Endothelial cell of umbilical vein (primary cell): ENCODE measurements around the gene BACH2. TPM values are rescaled to one million over a fixed set of nuclear protein-coding genes. Genes with fewer than 3 reads are reported as not detected.

Source experiments
- BruUV-seq: library from RNA; stranded (reverse); fragments of 400-500 nt; replicated peaks from 2 replicates; lab custom pipeline; 2021; lab: Mats Ljungman, UMichigan
- CTCF ChIA-PET: fragments of 300-600, 350-600 bp; sonication (Branson Sonifier 250); formaldehyde crosslinking; loops from one replicate; lab custom pipeline; 2021; ENCODE audit warnings: antibody characterized with exemption, inconsistent platforms; lab: Charles Lee
- POLR2A ChIA-PET: fragments of 300-600, 350-600 bp; sonication (Branson Sonifier 250); formaldehyde crosslinking; loops from one replicate; lab custom pipeline; 2021; ENCODE audit warnings: antibody characterized with exemption, inconsistent platforms; lab: Charles Lee
- DNase-seq: peaks from one replicate; pipeline ENCODE4 v3.0.0-alpha.2; 2011; ENCODE audit warnings: low read depth, low spot score
- FAIRE-seq: peaks from 2 replicates; lab custom pipeline; 2011; peaks lifted over from hg19 to GRCh38; lab: Jason Lieb, UNC
- H2AFZ ChIP-seq: 2 replicates; pipeline ENCODE4 v1.6.0; 2012; ENCODE audit warnings: low read depth, low read length, control low read depth, inconsistent platforms
- H3K27ac ChIP-seq: 2 replicates; pipeline ENCODE4 v1.5.1; 2011; ENCODE audit warnings: low read depth, mild to moderate bottlenecking, control low read depth, low read length, moderate library complexity; ENCODE audit not compliant: insufficient read depth
- H3K27me3 ChIP-seq, 2 experiments: 2 replicates each; pipeline versions ENCODE4 v1.6.0 to v1.6.1; 2011; ENCODE audit warnings: low read length in 2 of 2, mixed read lengths in 1 of 2; ENCODE audit not compliant: control insufficient read depth in 2 of 2, insufficient read depth in 2 of 2
- H3K36me3 ChIP-seq, 2 experiments: 2 replicates in 1 of 2; 3 replicates in 1 of 2; pipeline ENCODE4 v1.5.1; 2011; ENCODE audit warnings: low read length in 2 of 2, mild to moderate bottlenecking in 1 of 2, moderate library complexity in 1 of 2; ENCODE audit not compliant: control insufficient read depth in 2 of 2, insufficient read depth in 2 of 2; ENCODE audit errors: extremely low read depth in 1 of 2
- H3K4me1 ChIP-seq: 3 replicates; pipeline ENCODE4 v1.5.1; 2011; ENCODE audit warnings: mild to moderate bottlenecking, low read length; ENCODE audit not compliant: control insufficient read depth, insufficient read depth; ENCODE audit errors: extremely low read depth
- H3K4me2 ChIP-seq: 2 replicates; pipeline ENCODE4 v1.6.1; 2011; ENCODE audit warnings: low read length, control low read depth, mixed read lengths; ENCODE audit not compliant: insufficient read depth
- H3K4me3 ChIP-seq, 3 experiments: fragments of 200-600 bp in 1 of 3; sonication (generic), shearing (Covaris generic) in 1 of 3; replicated peaks in 1 of 3; 2 replicates each; pipeline ENCODE4 v1.5.1; 2011 to 2016; ENCODE audit warnings: control low read depth in 3 of 3, low read length in 3 of 3, mild to moderate bottlenecking in 2 of 3, inconsistent platforms in 1 of 3, low read depth in 1 of 3, moderate library complexity in 1 of 3; ENCODE audit not compliant: insufficient read depth in 1 of 3
- H3K79me2 ChIP-seq: 2 replicates; pipeline ENCODE4 v1.6.0; 2012; ENCODE audit warnings: low read length, inconsistent platforms; ENCODE audit not compliant: control insufficient read depth, insufficient read depth
- H3K9ac ChIP-seq: replicated peaks from 2 replicates; pipeline ENCODE3; 2011; ENCODE audit warnings: low read length, control low read depth; ENCODE audit not compliant: insufficient read depth; ENCODE audit errors: extremely low read depth
- H3K9me1 ChIP-seq: replicated peaks from 3 replicates; pipeline ENCODE4 v1.6.0; 2011; ENCODE audit warnings: mild to moderate bottlenecking, low read length; ENCODE audit not compliant: control insufficient read depth, insufficient read depth; ENCODE audit errors: extremely low read depth
- H3K9me3 ChIP-seq: replicated peaks from 2 replicates; pipeline ENCODE4 v1.5.1; 2012; ENCODE audit warnings: low read length, inconsistent platforms; ENCODE audit not compliant: control insufficient read depth, insufficient read depth
- H4K20me1 ChIP-seq: replicated peaks from 2 replicates; pipeline ENCODE3; 2011; ENCODE audit warnings: mild to moderate bottlenecking, low read length; ENCODE audit not compliant: control insufficient read depth, insufficient read depth; ENCODE audit errors: extremely low read depth
- EZH2 ChIP-seq: IDR thresholded peaks from 2 replicates; pipeline ENCODE4 v1.6.1; 2012; ENCODE audit warnings: borderline replicate concordance, low read depth, mild to moderate bottlenecking, moderate library complexity, low read length, inconsistent platforms; ENCODE audit not compliant: severe bottlenecking
- FOS ChIP-seq: IDR thresholded peaks from 2 replicates; pipeline ENCODE4 v1.6.1; 2011; ENCODE audit warnings: mild to moderate bottlenecking, low read length, moderate library complexity, borderline replicate concordance; ENCODE audit not compliant: insufficient read depth
- GATA2 ChIP-seq: IDR thresholded peaks from 2 replicates; pipeline ENCODE4 v1.7.0; 2011; ENCODE audit warnings: low read depth, mild to moderate bottlenecking, moderate library complexity, mixed read lengths, low read length; ENCODE audit not compliant: insufficient read length, insufficient read depth
- JUN ChIP-seq: IDR thresholded peaks from 2 replicates; pipeline ENCODE4 v1.6.1; 2011; ENCODE audit warnings: borderline replicate concordance, low read depth; ENCODE audit not compliant: insufficient read length, insufficient read depth
- MAX ChIP-seq: IDR thresholded peaks from 2 replicates; pipeline ENCODE4 v1.6.1; 2011; ENCODE audit not compliant: insufficient read depth, insufficient read length
- MYC ChIP-seq: IDR thresholded peaks from one replicate; pipeline ENCODE4 v1.6.1; 2011; ENCODE audit warnings: mild to moderate bottlenecking, low read depth, low read length
- POLR2A ChIP-seq: IDR thresholded peaks from 2 replicates; pipeline ENCODE4 v1.6.1; 2012; ENCODE audit warnings: low read depth, mild to moderate bottlenecking, control low read depth, low read length
- POLR2AphosphoS5 ChIP-seq: IDR thresholded peaks from 2 replicates; pipeline ENCODE4 v1.6.1; 2012; ENCODE audit warnings: low read depth, mild to moderate bottlenecking, control low read depth, low read length, moderate library complexity; ENCODE audit not compliant: insufficient read depth
- dilution Hi-C: fragments of 300-500 bp; cut with MboI; formaldehyde crosslinking; loops from one replicate; pipeline ENCODE4 v1.15.0; 2019; ENCODE audit warnings: low sequenced_read_pairs; ENCODE audit not compliant: extremely low pct_ligation_motif_present
- intact Hi-C: fragments of 100-400 bp; cut with micrococcal nuclease; formaldehyde crosslinking; loops from one replicate; pipeline ENCODE4 v1.10.0; 2022
- polyA plus RNA-seq, 4 experiments: library from polyadenylated mRNA; depleted of rRNA in 3 of 4; stranded (reverse) in 3 of 4; unstranded in 1 of 4; fragments of >200 nt; gene quantifications; 2 replicates each; pipeline versions ENCODE4 v1.2.1 to v1.2.3, GENCODE V29; 2011 to 2012; ENCODE audit warnings: missing spikeins in 1 of 4
- total RNA-seq: library from RNA; stranded (reverse); gene quantifications from 2 replicates; pipeline ENCODE4 v1.2.3, GENCODE V29; 2021
- TF ChIP-seq, protein P1 (sequence below), 2 donors: IDR thresholded peaks; 1 replicate in 1 of 2; 2 replicates in 1 of 2; pipeline ENCODE4 v1.5.1; 2011; ENCODE audit warnings: low read length in 2 of 2, mild to moderate bottlenecking in 2 of 2, moderate library complexity in 2 of 2, control low read depth in 1 of 2, inconsistent platforms in 1 of 2, low read depth in 1 of 2; ENCODE audit not compliant: insufficient read depth in 1 of 2; ENCODE audit errors: extremely low read depth in 1 of 2

BACH2 gene
- total and polyA plus RNA-seq, 2 donors (not counting 3 experiments of a cell fraction or from before 2014, with no cell fraction given) = 1.7 to 5.6 TPM

GRCh38 chr6:90062667-90063066 is 234.0 kb downstream of the BACH2 start:
- no peak for TF ChIP-seq POLR2AphosphoS5
- TF ChIP-seq FOS = no peak
- TF ChIP-seq MAX = no peak
- TF ChIP-seq, protein P1, sequence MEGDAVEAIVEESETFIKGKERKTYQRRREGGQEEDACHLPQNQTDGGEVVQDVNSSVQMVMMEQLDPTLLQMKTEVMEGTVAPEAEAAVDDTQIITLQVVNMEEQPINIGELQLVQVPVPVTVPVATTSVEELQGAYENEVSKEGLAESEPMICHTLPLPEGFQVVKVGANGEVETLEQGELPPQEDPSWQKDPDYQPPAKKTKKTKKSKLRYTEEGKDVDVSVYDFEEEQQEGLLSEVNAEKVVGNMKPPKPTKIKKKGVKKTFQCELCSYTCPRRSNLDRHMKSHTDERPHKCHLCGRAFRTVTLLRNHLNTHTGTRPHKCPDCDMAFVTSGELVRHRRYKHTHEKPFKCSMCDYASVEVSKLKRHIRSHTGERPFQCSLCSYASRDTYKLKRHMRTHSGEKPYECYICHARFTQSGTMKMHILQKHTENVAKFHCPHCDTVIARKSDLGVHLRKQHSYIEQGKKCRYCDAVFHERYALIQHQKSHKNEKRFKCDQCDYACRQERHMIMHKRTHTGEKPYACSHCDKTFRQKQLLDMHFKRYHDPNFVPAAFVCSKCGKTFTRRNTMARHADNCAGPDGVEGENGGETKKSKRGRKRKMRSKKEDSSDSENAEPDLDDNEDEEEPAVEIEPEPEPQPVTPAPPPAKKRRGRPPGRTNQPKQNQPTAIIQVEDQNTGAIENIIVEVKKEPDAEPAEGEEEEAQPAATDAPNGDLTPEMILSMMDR (IDR thresholded peaks at IDR 0.05; ENCODE audit: extremely low read depth in 1 of 2, insufficient read depth in 1 of 2, low read depth in 1 of 2, low read length in 2 of 2) = no peak
- TF ChIP-seq JUN = no peak
- TF ChIP-seq GATA2 = no peak
- TF ChIP-seq EZH2 = no peak
- TF ChIP-seq POLR2A = no peak
- no peak for TF ChIP-seq MYC
- no peak overlapping the region for H3K4me3 ChIP-seq
- H3K9me1 ChIP-seq = no peaks in the 10 kb centered on the region
- H3K4me1 ChIP-seq = no peaks in the 10 kb centered on the region
- H2AFZ ChIP-seq = no peak overlapping the region
- dilution Hi-C loops (no loop called here), intact Hi-C loops (no loop called here)
- CTCF ChIA-PET = no interaction called here
- H3K9ac ChIP-seq = no peak overlapping the region
- H4K20me1 ChIP-seq = no peaks in the 10 kb centered on the region
- BruUV-seq = no TSS peak
- no peak for FAIRE-seq
- H3K9me3 ChIP-seq = no peaks in the 10 kb centered on the region
- POLR2A ChIA-PET = no interaction called here
- no peak overlapping the region for H3K4me2 ChIP-seq
- H3K27ac ChIP-seq = no peak overlapping the region
- H3K36me3 ChIP-seq = no peaks in the 10 kb centered on the region
- H3K27me3 ChIP-seq = peaks cover 2 to 6% of the 10 kb centered on the region in 2 experiments
- no peak for DNase-seq
- H3K79me2 ChIP-seq = no peaks in the 10 kb centered on the region
